Measurements from ENCODE around the gene CTBP2.

CTBP2 gene

DNA sequence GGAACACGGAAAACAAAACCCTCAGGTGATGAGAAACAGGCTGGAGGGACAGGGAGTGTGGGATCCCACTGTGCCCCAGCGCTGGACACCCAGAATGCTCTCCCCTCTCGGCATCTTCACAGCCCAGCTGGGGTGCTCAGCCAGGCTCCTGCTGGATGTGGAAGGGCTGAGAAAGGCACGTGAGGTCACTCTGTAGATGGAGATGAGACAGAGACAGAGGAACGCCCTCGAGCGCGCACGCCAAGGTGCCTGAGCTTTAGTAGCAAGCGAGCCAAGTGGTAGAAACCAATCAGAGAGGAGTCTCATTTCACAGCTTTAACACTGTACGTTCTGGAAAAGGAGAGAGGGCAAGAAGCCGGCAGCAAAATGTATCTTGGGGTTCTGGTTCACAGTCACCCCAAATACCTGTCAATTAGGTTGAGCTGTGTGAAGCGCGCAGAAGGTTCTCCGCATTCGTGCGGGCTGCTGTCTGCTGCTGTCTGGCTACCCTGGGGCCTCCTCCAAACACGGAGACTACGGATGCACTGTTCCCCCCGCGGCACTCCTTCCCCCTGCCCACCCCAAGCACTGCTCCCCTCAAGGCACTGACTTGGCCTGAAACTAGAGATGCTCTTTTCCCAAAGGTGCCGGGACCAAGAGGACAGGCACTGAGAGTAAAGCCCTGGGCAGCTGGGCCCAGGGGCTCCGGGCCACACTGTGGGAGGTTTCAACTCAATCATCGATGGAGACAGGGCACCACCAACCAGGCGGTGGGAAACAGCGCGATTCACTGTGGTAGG, 127.0 kb downstream of the CTBP2 start:
- no peak for DNase-seq

DNA sequence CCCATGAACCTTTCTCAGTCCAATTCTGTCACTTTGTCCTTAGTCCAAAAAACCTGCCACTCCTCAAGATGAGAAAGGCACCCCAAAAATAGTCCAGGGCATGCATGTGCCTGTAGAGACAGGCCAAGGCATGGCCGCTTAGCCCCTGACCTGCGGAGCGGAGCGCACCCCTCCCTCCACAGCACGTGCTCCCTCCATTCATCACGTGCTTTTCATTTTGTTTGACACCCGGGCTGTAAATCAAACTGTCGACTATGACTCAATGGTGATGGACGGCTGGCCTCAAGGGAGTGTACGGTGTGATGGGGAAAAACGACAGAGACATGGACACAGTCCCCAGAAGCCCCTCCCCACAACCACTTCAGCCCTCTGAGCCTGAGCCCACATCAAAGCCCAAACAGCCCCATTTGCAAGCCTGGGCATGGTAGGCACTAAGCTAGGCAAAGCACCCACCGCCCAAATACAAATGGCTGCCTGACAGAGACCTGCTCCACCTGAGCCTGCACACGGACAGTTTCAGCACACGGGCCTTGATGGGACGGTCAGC, 127.8 kb downstream of the CTBP2 start:
- DNase-seq: no peak

DNA sequence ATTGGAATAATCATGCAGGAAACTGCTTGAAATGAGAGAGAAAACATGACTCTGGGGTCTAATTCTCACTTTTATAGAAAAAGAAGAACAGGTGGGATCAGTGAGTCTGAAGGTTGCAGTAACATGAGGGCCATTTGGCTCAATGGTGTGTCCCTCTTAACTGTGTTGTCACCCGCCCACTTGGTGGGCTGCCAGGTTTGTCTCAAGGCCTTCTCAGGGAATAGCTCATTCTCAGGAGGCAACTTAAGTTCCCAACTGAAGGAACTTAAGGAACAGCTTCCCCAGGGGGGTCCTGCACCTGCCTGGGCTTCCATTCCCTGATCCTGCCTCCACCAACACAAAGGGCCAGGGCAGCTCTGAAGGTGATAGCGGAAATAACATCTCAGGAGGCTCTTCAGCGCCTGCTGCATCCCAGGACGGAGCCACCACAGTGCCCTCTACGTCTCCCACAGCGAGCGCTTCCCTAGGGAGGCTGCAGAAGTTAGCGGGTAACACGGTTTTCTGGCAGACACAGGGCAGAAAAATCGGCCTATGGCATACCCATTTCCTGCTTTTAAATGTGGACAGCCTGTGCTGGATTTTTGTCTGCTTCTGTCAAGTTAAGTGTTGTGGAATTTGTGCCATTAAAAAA, 129.7 kb downstream of the CTBP2 start:
- DNase-seq: no peak

- no peak for DNase-seq
Measured at GRCh38 chr10:125029584-125030242, 130.7 kb downstream of the CTBP2 start.

DNA sequence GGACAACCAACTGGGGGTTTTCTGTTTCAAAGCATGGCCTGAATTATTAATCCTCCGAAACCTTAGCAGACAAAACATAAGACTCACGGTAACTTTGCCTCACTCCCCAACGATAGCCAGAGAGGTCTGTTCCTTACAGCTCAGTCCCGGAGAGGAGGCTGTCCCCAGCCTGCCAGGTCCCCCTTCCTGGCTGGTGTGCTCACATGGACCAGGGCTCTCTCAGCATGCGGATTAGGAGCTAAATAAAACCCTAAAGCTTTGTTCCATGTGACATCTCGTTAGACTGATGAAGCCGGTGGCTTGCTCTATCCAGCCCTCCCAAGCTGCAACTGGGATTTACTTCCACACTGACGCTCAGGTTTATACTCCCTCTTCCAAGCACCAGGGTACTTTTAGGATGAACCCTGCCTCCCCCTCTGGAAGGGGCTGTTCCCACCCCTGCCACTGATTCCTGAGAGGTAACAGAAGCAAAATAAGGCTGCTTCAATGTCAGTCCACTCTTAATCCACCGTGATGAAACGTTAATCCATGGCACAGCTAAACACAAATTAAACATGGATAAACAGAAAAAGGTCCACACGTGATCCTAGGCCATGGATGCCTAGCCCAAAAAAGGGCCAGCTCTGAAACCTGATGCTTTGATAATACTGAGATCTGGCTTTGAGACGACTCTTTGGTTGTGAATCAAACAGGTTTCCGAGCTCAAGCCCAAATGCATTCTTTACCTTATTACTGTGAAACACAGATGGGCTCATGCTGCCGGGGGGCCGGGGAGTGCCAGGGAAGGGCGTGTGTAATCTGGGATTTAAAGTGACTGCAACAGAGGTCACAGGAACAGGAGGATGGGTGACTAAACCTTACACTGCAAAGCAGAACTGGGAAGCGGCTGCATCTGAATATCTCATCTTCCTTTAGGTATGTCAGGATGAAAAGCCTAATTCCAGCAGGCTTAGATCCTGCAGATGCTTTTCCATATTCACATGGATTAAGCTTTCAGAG, 132.2 kb downstream of the CTBP2 start:
- no peak for DNase-seq

DNA sequence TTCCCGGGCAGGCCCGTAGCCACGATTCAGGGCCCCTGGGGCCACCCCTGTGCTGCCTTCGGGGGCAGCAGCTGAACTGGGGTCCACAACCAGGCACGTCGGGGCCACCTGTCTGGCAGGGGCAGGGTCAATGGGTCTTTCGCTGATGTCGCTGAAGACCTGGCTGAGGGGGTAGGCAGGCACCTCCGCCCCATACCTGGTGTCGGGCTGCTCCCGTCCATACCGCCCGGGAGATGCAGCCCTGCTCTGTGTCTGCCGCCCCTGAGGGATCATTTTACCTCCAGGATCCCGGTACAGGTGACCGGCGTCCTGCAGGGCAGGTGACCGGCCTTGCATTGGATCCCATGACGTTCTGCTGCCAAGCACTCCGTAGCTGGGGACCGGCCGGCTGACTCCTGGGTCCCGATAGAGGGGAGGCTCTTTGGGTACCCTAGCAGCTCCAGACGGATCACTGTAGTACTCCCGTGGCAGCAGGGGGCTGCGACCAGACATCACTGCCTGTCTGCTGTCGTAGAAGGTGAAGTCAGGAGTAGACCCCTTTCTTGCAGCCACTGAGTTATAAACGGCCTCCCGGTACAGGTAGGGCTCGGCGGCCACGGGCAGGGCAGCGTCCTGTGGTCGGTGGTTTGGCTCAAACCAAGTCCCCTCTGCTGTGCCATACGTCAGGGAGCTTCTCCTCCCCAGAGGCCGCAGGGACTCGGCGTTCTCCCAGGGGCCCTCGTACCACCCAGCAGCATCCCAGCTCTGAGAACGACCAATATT, 133.2 kb downstream of the CTBP2 start:
- DNase-seq: no peak

DNA sequence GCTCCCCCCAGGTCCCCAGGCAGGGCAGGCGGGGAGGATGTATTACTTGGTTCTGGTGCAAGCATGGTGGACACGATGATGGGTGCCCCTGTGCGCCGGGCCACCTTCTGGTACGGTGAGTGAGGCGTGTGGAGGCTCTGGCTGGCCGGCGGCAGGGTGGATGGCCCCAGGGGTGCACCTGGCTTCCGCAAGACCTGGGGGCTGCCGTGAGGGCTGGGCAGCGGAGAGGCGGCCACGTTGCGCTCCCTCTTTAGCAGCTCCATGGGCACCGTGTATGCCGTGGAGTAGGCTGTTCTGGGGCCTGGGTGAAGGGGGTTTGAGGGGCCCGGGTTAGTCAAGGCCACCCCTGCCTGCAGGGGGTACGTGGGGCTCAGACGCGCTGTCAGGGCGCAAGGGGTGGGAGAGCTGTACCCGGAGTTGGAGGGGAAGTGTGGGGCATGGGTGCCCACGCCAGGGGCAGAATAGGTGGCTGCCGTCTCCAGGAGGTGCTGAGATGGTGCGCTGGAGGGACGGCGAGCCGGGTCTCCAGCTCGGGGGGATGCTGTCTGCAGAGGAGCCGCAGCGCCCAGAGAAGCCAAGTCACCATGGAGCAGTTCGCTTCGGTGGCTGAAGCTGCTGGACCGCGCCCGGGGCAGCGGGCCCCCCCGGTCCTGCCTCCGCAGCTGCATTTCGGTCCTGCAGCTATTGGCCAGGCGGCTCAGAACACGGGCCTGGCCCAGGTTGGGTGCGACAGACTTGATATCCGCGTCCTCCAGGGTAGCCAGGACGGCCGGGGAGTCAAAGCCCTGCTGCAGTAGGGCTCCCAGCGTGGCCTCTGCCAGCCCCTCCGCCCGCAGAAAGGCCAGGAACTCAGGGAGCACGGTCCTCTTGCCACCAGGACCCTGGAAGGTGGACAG, 134.1 kb downstream of the CTBP2 start:
- DNase-seq: no peak

DNA sequence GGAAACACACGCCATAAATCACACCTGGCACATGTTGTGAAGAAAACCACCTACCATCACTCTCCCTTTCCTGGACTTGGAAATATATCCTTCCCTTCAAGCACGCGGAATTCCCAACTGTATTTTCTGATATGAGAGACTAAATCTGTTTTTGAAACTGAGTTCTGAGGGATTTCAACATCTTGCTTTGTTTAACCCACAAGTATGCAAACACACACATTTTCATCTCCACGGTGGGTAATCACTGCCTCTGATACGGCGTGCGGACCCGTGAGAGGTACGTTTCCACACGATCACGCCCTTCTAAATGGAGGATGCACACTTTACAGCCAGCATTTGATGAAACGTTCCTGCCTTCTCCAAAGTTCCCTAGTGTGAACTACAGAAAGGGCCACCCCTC, 135.0 kb downstream of the CTBP2 start:
- DNase-seq: no peak

- DNase-seq: no peak
Measured at GRCh38 chr10:125024497-125025234, 135.7 kb downstream of the CTBP2 start.

GRCh38 chr10:125023862-125024496, 136.4 kb downstream of the CTBP2 start:
- DNase-seq: no peak

DNA sequence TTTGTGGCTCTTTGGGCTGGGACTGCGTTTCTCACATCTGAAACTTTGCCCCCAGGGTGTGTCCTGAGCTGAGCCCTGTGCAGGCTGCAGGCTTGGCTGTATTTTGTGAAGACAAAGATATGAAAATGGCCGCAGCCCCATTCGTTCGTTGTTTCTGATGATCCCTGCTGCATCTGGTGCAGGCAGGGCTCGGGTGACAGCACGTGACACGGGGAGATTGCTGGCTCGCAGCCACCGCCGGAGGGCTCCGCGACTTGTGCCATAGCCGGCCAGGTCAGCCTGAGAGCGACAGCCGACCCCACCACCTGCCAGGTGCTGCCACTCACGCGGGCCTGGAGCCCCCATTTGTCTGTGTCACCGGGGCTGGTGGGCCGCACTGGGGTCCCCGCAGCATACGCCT, 137.1 kb downstream of the CTBP2 start:
- DNase-seq: no peak

GRCh38 chr10:125022671-125023070, 137.7 kb downstream of the CTBP2 start:
- no peak for DNase-seq

- no peak for DNase-seq
Measured at GRCh38 chr10:125021686-125022344, 138.5 kb downstream of the CTBP2 start.

- no peak for DNase-seq
Measured at GRCh38 chr10:125020871-125021270, 139.5 kb downstream of the CTBP2 start.

GRCh38 chr10:125020386-125020785, 140.0 kb downstream of the CTBP2 start:
- no peak for DNase-seq

DNA sequence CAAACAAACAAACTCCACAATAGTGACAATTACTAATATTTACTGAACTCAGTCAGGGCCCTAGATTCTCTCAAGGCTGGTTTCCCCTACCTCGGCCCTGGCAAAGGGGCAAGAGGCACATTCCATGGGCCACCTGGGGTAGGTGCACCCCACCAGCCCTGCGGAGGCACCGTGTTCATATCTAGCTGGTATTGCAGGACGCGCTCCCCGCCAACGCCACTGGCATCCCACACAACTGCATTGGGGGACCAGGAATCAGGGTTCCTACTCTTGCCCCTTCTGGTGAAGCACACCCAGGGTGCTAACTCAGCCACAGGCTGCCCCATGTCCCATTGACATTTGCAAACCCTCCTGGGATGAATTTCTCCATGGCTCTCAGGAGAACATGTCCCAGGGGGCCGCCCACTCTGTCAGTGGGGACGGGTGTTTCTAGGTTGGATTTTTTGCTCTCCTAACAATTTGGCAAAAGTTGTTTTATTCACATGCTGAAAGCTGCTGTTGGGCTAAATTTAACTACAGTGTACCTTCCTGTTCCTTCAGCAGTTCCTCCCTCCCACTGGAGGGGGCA, 141.7 kb downstream of the CTBP2 start:
- no peak for DNase-seq

- DNase-seq: no peak
Measured at GRCh38 chr10:125017547-125018298, 142.6 kb downstream of the CTBP2 start.

All from CD4-positive, alpha-beta T cell treated with Interleukin-17A for 1 hour (primary cell).